Activated T-cell treated with anti-CD3 and anti-CD28 coated beads, Interleukin-2, amount 50 U/mL, for 24 hours (primary cell): ENCODE results near the gene CARTPT.

Experiments used
- DNase-seq: peaks from one replicate; pipeline ENCODE4 v3.0.0-alpha.2; 2020
- H3K27ac Mint-ChIP-seq: 2 replicates; pipeline ENCODE4 v1.8.0; 2020; ENCODE audit warnings: mild to moderate bottlenecking, mixed read lengths
- H3K27me3 Mint-ChIP-seq: 2 replicates; pipeline ENCODE4 v1.8.0; 2020; ENCODE audit warnings: mixed read lengths
- H3K36me3 Mint-ChIP-seq: 2 replicates; pipeline ENCODE4 v1.8.0; 2020; ENCODE audit warnings: low read depth, mixed read lengths
- H3K4me1 Mint-ChIP-seq: 2 replicates; pipeline ENCODE4 v1.8.0; 2020; ENCODE audit warnings: low read depth, mixed read lengths
- H3K4me3 Mint-ChIP-seq: 2 replicates; pipeline ENCODE4 v1.8.0; 2020; ENCODE audit warnings: mild to moderate bottlenecking, moderate library complexity, mixed read lengths
- H3K9me3 Mint-ChIP-seq: 2 replicates; pipeline ENCODE4 v1.8.0; 2020; ENCODE audit warnings: mixed read lengths

The CARTPT gene

GRCh38 chr5:71751422-71751821, 32.3 kb downstream of the CARTPT start:
- no peaks in the 10 kb centered on the region for H3K36me3 Mint-ChIP-seq

GRCh38 chr5:71752441-71753190, 33.5 kb downstream of the CARTPT start:
- no peaks in the 10 kb centered on the region for H3K36me3 Mint-ChIP-seq
- peaks cover 5% of the 10 kb centered on the region for H3K4me1 Mint-ChIP-seq
- no peak overlapping the region for H3K4me3 Mint-ChIP-seq

More at GRCh38 chr5:71751422-71751821, 32.3 kb downstream of the CARTPT start:
- Mint-ChIP-seq H3K27ac (no peak overlapping the region), H3K4me3 (no peak overlapping the region), H3K4me1 (no peaks in the 10 kb centered on the region), H3K27me3 (no peaks in the 10 kb centered on the region), H3K9me3 (no peaks in the 10 kb centered on the region)
- no peak for DNase-seq

GRCh38 chr5:71757590-71758543, 38.8 kb downstream of the CARTPT start:
- H3K27me3 Mint-ChIP-seq, result peaks cover 13% of the 10 kb centered on the region
- H3K4me3 Mint-ChIP-seq, result peak overlapping the region; percentile 20
- no peaks in the 10 kb centered on the region for H3K36me3 Mint-ChIP-seq
- DNase-seq, result peak; percentile 45
- H3K4me1 Mint-ChIP-seq, result peaks cover 11% of the 10 kb centered on the region
- no peaks in the 10 kb centered on the region for H3K9me3 Mint-ChIP-seq
- H3K27ac Mint-ChIP-seq, result peak overlapping the region; percentile 18

More at GRCh38 chr5:71752441-71753190, 33.5 kb downstream of the CARTPT start:
- H3K27me3 Mint-ChIP-seq, result no peaks in the 10 kb centered on the region
- no peaks in the 10 kb centered on the region for H3K9me3 Mint-ChIP-seq
- no peak overlapping the region for H3K27ac Mint-ChIP-seq
- no peak for DNase-seq

DNA sequence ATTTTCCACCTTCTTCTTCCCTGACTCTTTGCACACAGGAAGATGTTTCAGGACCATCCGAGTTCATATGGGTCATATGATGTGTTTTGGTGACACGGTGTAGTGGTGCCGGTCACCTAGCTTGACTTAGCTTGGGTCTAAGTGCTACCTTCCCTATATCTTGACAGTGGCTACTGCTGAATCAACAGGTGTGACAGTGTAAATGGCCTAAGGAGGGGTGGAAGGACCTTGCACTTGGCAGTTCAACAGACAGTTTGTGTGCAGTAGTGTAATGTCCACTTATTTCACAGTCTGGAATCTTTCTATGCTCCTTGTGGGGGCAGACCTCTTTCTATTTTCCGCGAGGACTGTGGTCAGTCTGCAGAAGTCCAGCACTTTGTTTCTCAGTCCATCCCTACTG, 43.8 kb downstream of the CARTPT start:
- no peak overlapping the region for H3K27ac Mint-ChIP-seq
- no peak for DNase-seq
- H3K4me1 Mint-ChIP-seq, result peaks cover 4% of the 10 kb centered on the region
- H3K4me3 Mint-ChIP-seq, result no peak overlapping the region
- H3K27me3 Mint-ChIP-seq, result peaks cover 15% of the 10 kb centered on the region
- no peaks in the 10 kb centered on the region for H3K9me3 Mint-ChIP-seq
- H3K36me3 Mint-ChIP-seq, result no peaks in the 10 kb centered on the region

GRCh38 chr5:71767661-71768060, 48.6 kb downstream of the CARTPT start:
- H3K9me3 Mint-ChIP-seq, result no peaks in the 10 kb centered on the region
- no peak overlapping the region for H3K27ac Mint-ChIP-seq
- DNase-seq, result no peak
- H3K36me3 Mint-ChIP-seq, result no peaks in the 10 kb centered on the region
- peaks cover 1% of the 10 kb centered on the region for H3K4me1 Mint-ChIP-seq
- peaks cover 8% of the 10 kb centered on the region for H3K27me3 Mint-ChIP-seq
- H3K4me3 Mint-ChIP-seq, result no peak overlapping the region

DNA sequence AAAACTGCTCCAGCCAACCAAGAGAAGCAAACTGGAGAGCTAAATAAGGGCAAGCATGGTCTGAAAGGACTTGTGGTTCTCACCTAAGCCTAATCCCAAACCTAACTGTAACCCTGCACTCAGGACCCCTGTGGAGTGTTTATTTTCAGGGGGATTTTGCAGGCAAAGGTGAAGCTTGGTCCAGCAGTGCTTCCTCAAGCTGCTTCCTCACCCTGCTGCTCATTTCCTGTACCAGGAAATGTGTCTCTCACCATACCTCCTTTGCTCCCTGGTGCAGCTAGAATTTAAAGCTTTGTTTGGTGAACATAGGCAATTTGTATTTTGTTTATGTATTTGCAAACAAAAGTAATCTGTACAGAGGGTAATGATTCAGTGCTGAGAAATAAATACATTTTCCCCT, 50.2 kb downstream of the CARTPT start:
- Mint-ChIP-seq H3K27me3 (peaks cover 17% of the 10 kb centered on the region), H3K27ac (no peak overlapping the region), H3K9me3 (no peaks in the 10 kb centered on the region), H3K36me3 (no peaks in the 10 kb centered on the region), H3K4me1 (peaks cover 1% of the 10 kb centered on the region), H3K4me3 (no peak overlapping the region)
- DNase-seq, result no peak

DNA sequence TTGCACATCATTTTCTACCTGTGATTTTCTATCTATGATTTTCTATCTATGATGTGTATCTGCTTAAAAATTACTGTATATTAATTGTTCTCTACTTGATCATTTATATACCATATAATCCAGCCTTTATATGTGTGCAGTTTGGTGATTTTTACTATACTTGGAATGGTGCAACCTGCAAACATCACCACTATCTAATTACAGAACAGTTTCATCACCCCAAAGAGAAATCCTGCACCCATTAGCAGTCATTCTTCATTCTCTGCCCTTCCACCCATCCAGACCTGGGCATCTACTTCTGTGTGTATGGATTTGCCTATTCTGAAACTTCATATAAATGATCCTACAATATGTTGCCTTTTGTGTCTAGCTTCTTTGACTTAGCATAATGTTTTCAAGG, 51.3 kb downstream of the CARTPT start:
- H3K36me3 Mint-ChIP-seq, result no peaks in the 10 kb centered on the region
- DNase-seq, result no peak
- H3K9me3 Mint-ChIP-seq, result no peaks in the 10 kb centered on the region
- H3K27me3 Mint-ChIP-seq, result peaks cover 17% of the 10 kb centered on the region
- H3K4me3 Mint-ChIP-seq, result no peak overlapping the region
- H3K27ac Mint-ChIP-seq, result no peak overlapping the region
- H3K4me1 Mint-ChIP-seq, result peaks cover 1% of the 10 kb centered on the region
